Neural progenitor cell (in vitro differentiated cells): ENCODE measurements around the gene TRIM47. TPM values are rescaled to one million over a fixed set of nuclear protein-coding genes. Genes with fewer than 3 reads are reported as not detected.

Source experiments
- DNase-seq: peaks from one replicate; pipeline ENCODE4 v3.0.0-alpha.2; 2016; ENCODE audit warnings: low spot score
- H2AFZ ChIP-seq: fragments of 200-600 bp; sonication (generic); replicated peaks from 2 replicates; pipeline ENCODE4 v1.6.1; 2016; ENCODE audit warnings: antibody characterized with exemption
- H3F3A ChIP-seq: fragments of 200-600 bp; sonication (generic); 2 replicates; pipeline ENCODE4 v1.6.1; 2016; ENCODE audit warnings: antibody characterized with exemption, low read depth
- H3K27ac ChIP-seq: fragments of 200-600 bp; sonication (generic); 2 replicates; pipeline ENCODE4 v1.5.1; 2016; ENCODE audit warnings: mild to moderate bottlenecking
- H3K27me3 ChIP-seq: fragments of 200-600 bp; sonication (generic); 2 replicates; pipeline ENCODE4 v1.6.1; 2016; ENCODE audit warnings: mild to moderate bottlenecking, moderate library complexity
- H3K36me3 ChIP-seq: fragments of 200-600 bp; sonication (generic); 2 replicates; pipeline ENCODE4 v1.5.1; 2016
- H3K4me1 ChIP-seq: fragments of 200-600 bp; sonication (generic); 2 replicates; pipeline ENCODE4 v1.6.1; 2016; ENCODE audit warnings: mixed run types
- H3K4me2 ChIP-seq: fragments of 200-600 bp; sonication (generic); 2 replicates; pipeline ENCODE4 v1.6.1; 2016
- H3K4me3 ChIP-seq: fragments of 200-600 bp; sonication (generic); 2 replicates; pipeline ENCODE4 v1.5.1; 2016
- H3K79me2 ChIP-seq: fragments of 200-600 bp; sonication (generic); 2 replicates; pipeline ENCODE4 v1.6.1; 2016; ENCODE audit warnings: low read depth
- H3K9ac ChIP-seq: fragments of 200-600 bp; sonication (generic); 2 replicates; pipeline ENCODE4 v1.6.1; 2016
- H3K9me3 ChIP-seq: fragments of 200-600 bp; sonication (generic); 2 replicates; pipeline ENCODE4 v1.5.1; 2016; ENCODE audit warnings: low read depth
- H4K20me1 ChIP-seq: fragments of 200-600 bp; sonication (generic); 2 replicates; pipeline ENCODE4 v1.6.1; 2016; ENCODE audit warnings: low read depth
- H3K27ac Mint-ChIP-seq: 3 replicates; pipeline ENCODE4 v1.8.0; 2021; ENCODE audit warnings: mixed read lengths
- H3K27me3 Mint-ChIP-seq: 2 replicates; pipeline ENCODE4 v1.8.0; 2022; ENCODE audit warnings: low read depth, mild to moderate bottlenecking, inconsistent platforms, moderate library complexity, mixed read lengths; ENCODE audit not compliant: insufficient read depth
- H3K36me3 Mint-ChIP-seq: 3 replicates; pipeline ENCODE4 v1.8.0; 2021; ENCODE audit warnings: mixed read lengths
- H3K4me1 Mint-ChIP-seq: 3 replicates; pipeline ENCODE4 v1.8.0; 2021; ENCODE audit warnings: mixed read lengths
- H3K4me3 Mint-ChIP-seq: 3 replicates; pipeline ENCODE4 v1.8.0; 2021; ENCODE audit warnings: mild to moderate bottlenecking, moderate library complexity, mixed read lengths
- H3K9me3 Mint-ChIP-seq: 3 replicates; pipeline ENCODE4 v1.8.0; 2020; ENCODE audit warnings: mixed read lengths
- EZH2 ChIP-seq: fragments of 200-600 bp; sonication (generic); IDR thresholded peaks from 2 replicates; pipeline ENCODE4 v1.6.1; 2017; ENCODE audit warnings: antibody characterized with exemption, mild to moderate bottlenecking, moderate library complexity
- EZH2phosphoT487 ChIP-seq: fragments of 200-600 bp; sonication (generic); IDR thresholded peaks from 2 replicates; pipeline ENCODE4 v1.6.1; 2017; ENCODE audit warnings: antibody characterized with exemption
- total RNA-seq: library from RNA; depleted of rRNA; stranded (reverse); fragments of >200 nt; gene quantifications from 2 replicates; pipeline ENCODE4 v1.2.3, GENCODE V29; 2015; ENCODE audit warnings: low replicate concordance
- TF ChIP-seq, protein P1 (sequence below): fragments of 200-600 bp; sonication (generic); IDR thresholded peaks from 2 replicates; pipeline ENCODE4 v1.5.1; 2017; ENCODE audit warnings: antibody characterized with exemption, mild to moderate bottlenecking

Gene TRIM47
- total RNA-seq, 1 donor from 2014 or later = 1.3 TPM

DNA sequence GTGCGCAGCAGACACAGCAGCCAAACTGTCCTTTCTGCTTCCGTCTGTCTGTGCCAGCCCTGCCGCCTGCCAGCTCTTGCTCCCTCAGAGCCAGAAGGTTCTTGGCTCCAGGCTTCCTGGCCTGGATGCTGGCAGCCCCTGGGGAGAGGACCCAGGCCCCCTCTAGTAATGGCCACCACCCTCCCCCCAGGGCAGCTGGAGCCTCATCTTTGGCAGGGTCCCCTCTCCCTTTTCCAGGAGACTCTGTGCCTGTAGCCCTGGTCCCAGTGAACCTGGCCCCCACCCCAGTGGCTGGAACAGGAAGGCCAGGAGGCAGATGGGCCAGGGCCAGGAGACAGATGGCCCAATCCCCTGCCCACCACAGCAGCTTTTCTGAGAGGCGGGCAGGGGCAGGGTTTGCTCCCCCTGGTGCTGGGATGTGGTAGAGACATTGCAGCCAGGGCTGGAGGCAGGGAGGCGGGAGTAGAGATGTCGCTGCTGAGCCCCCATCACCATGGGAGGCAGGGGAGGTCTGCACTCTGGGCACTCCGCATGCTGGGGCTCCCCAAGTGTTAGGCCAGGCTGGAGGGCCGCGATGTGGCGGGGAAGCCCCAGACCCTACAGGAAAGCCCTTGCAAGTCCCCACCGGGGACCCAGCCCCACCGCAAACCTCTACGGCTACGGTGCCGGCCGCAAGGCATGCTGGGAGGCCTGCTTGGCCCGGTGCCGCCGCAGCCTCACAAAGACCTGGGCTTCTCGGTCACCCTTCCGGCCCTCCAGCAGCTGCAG lies 50.9 kb downstream of the TRIM47 start:
- H3K4me1 Mint-ChIP-seq = peaks cover 19% of the 10 kb centered on the region
- Histone ChIP-seq H3K27me3 (no peaks in the 10 kb centered on the region), H3K9me3 (no peaks in the 10 kb centered on the region), H2AFZ (peak overlapping the region; percentile 95), H3K9ac (no peak overlapping the region), H3K36me3 (no peaks in the 10 kb centered on the region), H3K4me3 (peak overlapping the region; percentile 37), H4K20me1 (no peaks in the 10 kb centered on the region), H3F3A (peaks cover 21% of the 10 kb centered on the region), H3K27ac (peak overlapping the region; percentile 83), H3K79me2 (no peaks in the 10 kb centered on the region), H3K4me1 (peaks cover 19% of the 10 kb centered on the region), H3K4me2 (peak overlapping the region; percentile 70)
- DNase-seq = peak; percentile 87
- peak overlapping the region; percentile 50 for H3K4me3 Mint-ChIP-seq
- peaks cover 7% of the 10 kb centered on the region for H3K27me3 Mint-ChIP-seq
- H3K9me3 Mint-ChIP-seq = no peaks in the 10 kb centered on the region
- peak overlapping the region; percentile 66 for H3K27ac Mint-ChIP-seq
- peaks cover 3% of the 10 kb centered on the region for H3K36me3 Mint-ChIP-seq
- TF ChIP-seq EZH2phosphoT487 = no peak
- TF ChIP-seq, protein P1, sequence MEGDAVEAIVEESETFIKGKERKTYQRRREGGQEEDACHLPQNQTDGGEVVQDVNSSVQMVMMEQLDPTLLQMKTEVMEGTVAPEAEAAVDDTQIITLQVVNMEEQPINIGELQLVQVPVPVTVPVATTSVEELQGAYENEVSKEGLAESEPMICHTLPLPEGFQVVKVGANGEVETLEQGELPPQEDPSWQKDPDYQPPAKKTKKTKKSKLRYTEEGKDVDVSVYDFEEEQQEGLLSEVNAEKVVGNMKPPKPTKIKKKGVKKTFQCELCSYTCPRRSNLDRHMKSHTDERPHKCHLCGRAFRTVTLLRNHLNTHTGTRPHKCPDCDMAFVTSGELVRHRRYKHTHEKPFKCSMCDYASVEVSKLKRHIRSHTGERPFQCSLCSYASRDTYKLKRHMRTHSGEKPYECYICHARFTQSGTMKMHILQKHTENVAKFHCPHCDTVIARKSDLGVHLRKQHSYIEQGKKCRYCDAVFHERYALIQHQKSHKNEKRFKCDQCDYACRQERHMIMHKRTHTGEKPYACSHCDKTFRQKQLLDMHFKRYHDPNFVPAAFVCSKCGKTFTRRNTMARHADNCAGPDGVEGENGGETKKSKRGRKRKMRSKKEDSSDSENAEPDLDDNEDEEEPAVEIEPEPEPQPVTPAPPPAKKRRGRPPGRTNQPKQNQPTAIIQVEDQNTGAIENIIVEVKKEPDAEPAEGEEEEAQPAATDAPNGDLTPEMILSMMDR = peak; percentile 76

DNA sequence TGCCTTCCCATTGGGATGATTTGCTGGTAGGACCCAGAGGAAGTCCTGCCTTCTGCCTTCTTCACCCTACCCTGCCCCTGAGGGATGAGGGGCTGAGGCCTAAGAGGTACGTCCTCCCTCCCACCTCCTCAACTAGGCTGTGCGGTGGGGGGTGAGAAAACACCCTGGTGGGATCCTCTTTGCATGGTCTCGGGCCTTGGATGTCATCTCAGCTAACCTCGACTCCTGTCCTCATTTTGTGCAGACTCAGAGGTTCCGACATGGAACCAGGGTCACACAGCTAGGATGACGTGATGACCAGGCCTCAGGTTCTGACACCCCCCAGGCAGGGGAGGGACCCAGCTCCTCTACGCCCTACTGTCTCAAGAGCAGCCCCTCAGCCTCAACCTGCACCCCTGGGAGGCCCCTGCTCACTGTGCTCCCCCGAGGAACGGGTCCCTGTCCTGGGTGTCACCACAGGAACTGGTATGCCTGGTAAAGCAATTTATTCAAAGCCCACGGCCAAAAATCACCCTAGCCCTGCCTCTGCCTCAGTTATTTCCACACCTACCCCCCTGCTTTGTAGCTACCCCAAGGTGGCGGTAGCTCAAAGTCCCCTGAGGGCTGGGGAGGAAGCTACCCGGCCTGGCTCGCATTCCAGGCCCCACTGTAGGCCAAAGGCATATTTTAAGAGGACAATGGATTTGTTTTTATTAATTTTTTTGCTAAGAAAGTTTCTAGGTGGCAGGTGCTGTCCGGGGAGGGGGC lies 51.6 kb downstream of the TRIM47 start:
- H3K9ac ChIP-seq = no peak overlapping the region
- H3K36me3 Mint-ChIP-seq = peaks cover 3% of the 10 kb centered on the region
- peak overlapping the region; percentile 70 for H3K4me2 ChIP-seq
- peaks cover 14% of the 10 kb centered on the region for H3K4me1 Mint-ChIP-seq
- H3K27me3 Mint-ChIP-seq = peaks cover 9% of the 10 kb centered on the region
- H3K27me3 ChIP-seq = no peaks in the 10 kb centered on the region
- H3K4me3 Mint-ChIP-seq = no peak overlapping the region
- H3K36me3 ChIP-seq = no peaks in the 10 kb centered on the region
- H3K4me3 ChIP-seq = no peak overlapping the region
- H3K79me2 ChIP-seq = no peaks in the 10 kb centered on the region
- peaks cover 21% of the 10 kb centered on the region for H3F3A ChIP-seq
- no peaks in the 10 kb centered on the region for H3K9me3 ChIP-seq
- no peak for DNase-seq
- H3K4me1 ChIP-seq = peaks cover 19% of the 10 kb centered on the region
- H4K20me1 ChIP-seq = no peaks in the 10 kb centered on the region
- H2AFZ ChIP-seq = no peak overlapping the region
- no peak for TF ChIP-seq EZH2
- TF ChIP-seq, protein P1 = no peak
- no peak for TF ChIP-seq EZH2phosphoT487
- H3K27ac ChIP-seq = peak overlapping the region; percentile 83
- H3K27ac Mint-ChIP-seq = no peak overlapping the region
- no peaks in the 10 kb centered on the region for H3K9me3 Mint-ChIP-seq

DNA sequence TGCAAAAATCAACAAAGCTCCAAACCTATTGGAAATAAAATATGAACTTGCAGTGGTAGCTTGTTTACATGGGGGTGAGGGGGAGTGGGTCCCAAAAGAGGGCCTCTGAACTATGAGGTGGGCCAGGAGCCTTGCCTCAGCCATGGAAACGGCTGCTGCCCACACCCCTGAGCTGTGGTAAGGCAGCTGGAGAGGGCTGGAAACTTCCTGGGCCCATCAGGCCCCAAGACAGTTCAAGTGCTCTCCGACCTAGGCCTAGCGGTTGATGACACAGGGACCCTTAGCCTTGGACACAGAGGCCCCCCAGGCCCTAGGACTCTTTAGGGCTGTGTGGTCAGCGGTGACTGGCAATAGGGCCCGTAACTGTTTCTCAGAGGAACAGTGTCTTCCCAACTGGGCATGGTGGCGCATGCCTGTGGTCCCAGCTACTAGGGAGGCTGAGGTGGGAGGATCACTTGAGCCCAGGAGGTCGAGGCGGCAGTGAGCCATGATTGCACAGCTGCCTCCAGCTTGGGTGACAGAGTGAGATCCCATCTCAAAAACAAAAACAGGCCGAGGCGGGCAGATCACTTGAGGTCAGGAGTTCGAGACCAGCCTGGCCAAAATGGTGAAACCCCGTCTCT lies 52.5 kb downstream of the TRIM47 start:
- H3K79me2 ChIP-seq = no peaks in the 10 kb centered on the region
- H3K4me3 ChIP-seq = no peak overlapping the region
- H3K9me3 ChIP-seq = no peaks in the 10 kb centered on the region
- peak overlapping the region; percentile 20 for H3K27ac ChIP-seq
- H4K20me1 ChIP-seq = no peaks in the 10 kb centered on the region
- H3K36me3 ChIP-seq = no peaks in the 10 kb centered on the region
- H3K4me2 ChIP-seq = no peak overlapping the region
- H3K27me3 Mint-ChIP-seq = peaks cover 7% of the 10 kb centered on the region
- no peak for DNase-seq
- H2AFZ ChIP-seq = no peak overlapping the region
- H3K4me1 ChIP-seq = peaks cover 19% of the 10 kb centered on the region
- H3K27ac Mint-ChIP-seq = no peak overlapping the region
- no peaks in the 10 kb centered on the region for H3K9me3 Mint-ChIP-seq
- H3K4me1 Mint-ChIP-seq = peaks cover 14% of the 10 kb centered on the region
- H3K27me3 ChIP-seq = no peaks in the 10 kb centered on the region
- H3K4me3 Mint-ChIP-seq = no peak overlapping the region
- H3K9ac ChIP-seq = no peak overlapping the region
- no peak for TF ChIP-seq EZH2
- TF ChIP-seq EZH2phosphoT487 = no peak
- TF ChIP-seq, protein P1 = no peak
- H3K36me3 Mint-ChIP-seq = peaks cover 9% of the 10 kb centered on the region
- H3F3A ChIP-seq = peaks cover 21% of the 10 kb centered on the region
